Natural killer cell (primary cell): ENCODE data around the gene CALHM2. TPM values are rescaled to one million over a fixed set of nuclear protein-coding genes. Genes with fewer than 3 reads are reported as not detected.

Source experiments
- ATAC-seq, 3 donors: fragments of 150-1000 bp in 2 of 3; fragments of 200-7000 bp in 1 of 3; cut with Tn5 transposase; 1 replicate in 1 of 3; 2 replicates in 2 of 3; pipeline ENCODE4 v1.10.0; 2021; ENCODE audit warnings: mild to moderate bottlenecking in 2 of 3, moderate library complexity in 2 of 3
- DNase-seq, 2 donors: peaks; one replicate each; pipeline versions ENCODE4 v3.0.0 to v3.0.0-alpha.2; 2013 to 2021; ENCODE audit warnings: mixed read lengths in 1 of 2
- H3K27ac ChIP-seq: one replicate; pipeline ENCODE4 v1.5.1; 2013; ENCODE audit warnings: mild to moderate bottlenecking, low read length
- H3K27me3 ChIP-seq: one replicate; pipeline ENCODE4 v1.6.1; 2013; ENCODE audit warnings: low read length; ENCODE audit not compliant: control insufficient read depth, insufficient read depth
- H3K36me3 ChIP-seq: one replicate; pipeline ENCODE4 v1.6.1; 2013; ENCODE audit warnings: low read length; ENCODE audit not compliant: control insufficient read depth, insufficient read depth
- H3K4me1 ChIP-seq: one replicate; pipeline ENCODE4 v1.6.1; 2013; ENCODE audit warnings: low read length; ENCODE audit not compliant: control insufficient read depth, insufficient read depth
- H3K4me3 ChIP-seq: one replicate; pipeline ENCODE4 v1.5.1; 2013; ENCODE audit warnings: low read length
- H3K9me3 ChIP-seq: one replicate; pipeline ENCODE4 v1.6.1; 2013; ENCODE audit warnings: low read length; ENCODE audit not compliant: control insufficient read depth, insufficient read depth
- H3K27ac Mint-ChIP-seq, 2 donors: one replicate each; pipeline ENCODE4 v1.8.0; 2022; ENCODE audit warnings: mild to moderate bottlenecking in 2 of 2, mixed read lengths in 2 of 2, moderate library complexity in 1 of 2
- H3K27me3 Mint-ChIP-seq, 2 donors: one replicate each; pipeline ENCODE4 v1.8.0; 2022; ENCODE audit warnings: low read depth in 2 of 2, mixed read lengths in 2 of 2
- H3K36me3 Mint-ChIP-seq: one replicate; pipeline ENCODE4 v1.8.0; 2022; ENCODE audit warnings: mixed read lengths
- H3K4me1 Mint-ChIP-seq, 2 donors: one replicate each; pipeline ENCODE4 v1.8.0; 2022; ENCODE audit warnings: mixed read lengths in 2 of 2
- H3K4me3 Mint-ChIP-seq: one replicate; pipeline ENCODE4 v1.8.0; 2022; ENCODE audit warnings: mild to moderate bottlenecking, moderate library complexity, mixed read lengths
- H3K9me3 Mint-ChIP-seq, 2 donors: one replicate each; pipeline ENCODE4 v1.8.0; 2022; ENCODE audit warnings: mixed read lengths in 2 of 2
- WGBS: methylation state at CpG from one replicate; pipeline ENCODE4 v1.1.7; 2013; ENCODE audit warnings: missing lambda C conversion rate; ENCODE audit not compliant: insufficient coverage; 5-methylcytosine and 5-hydroxymethylcytosine counted together
- intact Hi-C: fragments of 100-400 bp; cut with micrococcal nuclease; formaldehyde crosslinking; loops from one replicate; pipeline ENCODE4 v1.14.2; 2022
- total RNA-seq, 4 donors: library from RNA; stranded (reverse); fragments of 120-200 nt in 1 of 4; gene quantifications; one replicate each; pipeline versions ENCODE4 v1.2.3 to v1.2.4, GENCODE V29; 2013 to 2022
- TF ChIP-seq, protein P1 (sequence below): fragments of 200-600 bp; IDR thresholded peaks from one replicate; pipeline ENCODE4 v1.8.0; 2022; ENCODE audit warnings: antibody characterized with exemption

The CALHM2 gene
- total RNA-seq, 3 donors from 2014 or later (not counting 1 experiment from before 2014, with no cell fraction given), result 26.6 to 55.2 (median 37.2) TPM

DNA sequence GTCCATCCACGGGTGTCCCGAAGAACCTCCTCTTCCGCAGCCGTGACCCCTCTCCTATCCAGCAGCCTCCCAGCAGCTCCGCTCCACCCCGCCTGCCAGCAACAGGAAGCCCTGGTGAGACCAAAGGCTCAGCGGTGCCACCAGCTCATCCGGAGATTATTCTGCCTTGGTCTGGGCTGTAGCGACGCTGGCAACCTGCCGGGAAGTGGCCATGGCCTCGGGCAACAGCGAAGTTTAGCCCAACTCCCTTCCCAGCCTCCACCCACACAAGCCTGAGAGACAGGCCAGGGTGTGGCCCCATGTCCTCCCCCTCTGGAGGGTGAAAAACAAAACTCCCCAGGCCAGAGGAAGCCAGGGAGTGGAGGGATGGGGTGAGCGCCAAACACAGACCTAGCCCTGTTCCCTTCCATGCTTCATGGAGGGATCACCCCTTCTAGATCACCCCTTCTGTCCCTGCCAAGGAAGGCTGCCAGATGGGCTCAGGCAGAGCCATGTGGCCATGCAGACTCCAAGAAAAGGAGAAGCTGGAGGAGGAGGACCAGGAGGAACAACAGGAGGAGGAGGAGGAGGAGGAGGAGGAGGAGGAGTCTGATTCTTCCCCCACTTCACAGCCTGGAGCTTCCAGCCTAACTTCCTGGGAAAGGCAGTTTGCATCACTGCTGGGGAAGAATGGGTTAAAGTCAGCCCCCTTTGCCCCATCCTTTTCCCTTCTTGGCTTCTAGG, 918 bp downstream of the CALHM2 start:
- H3K36me3 Mint-ChIP-seq, result peaks cover 15% of the 10 kb centered on the region
- intact Hi-C loops, result no loop called here
- Histone ChIP-seq H3K4me3 (peak overlapping the region; percentile 85), H3K27me3 (no peaks in the 10 kb centered on the region), H3K9me3 (no peaks in the 10 kb centered on the region), H3K36me3 (peaks cover 32% of the 10 kb centered on the region), H3K27ac (peak overlapping the region; percentile 65), H3K4me1 (peaks cover 62% of the 10 kb centered on the region)
- H3K4me3 Mint-ChIP-seq, result peak overlapping the region; percentile 96
- DNase-seq (peak; percentile 37 to 68), ATAC-seq (peak; percentile 50 to 73 (median 58))
- H3K27ac Mint-ChIP-seq, result peak overlapping the region; percentile 82 to 91
- TF ChIP-seq, protein P1, sequence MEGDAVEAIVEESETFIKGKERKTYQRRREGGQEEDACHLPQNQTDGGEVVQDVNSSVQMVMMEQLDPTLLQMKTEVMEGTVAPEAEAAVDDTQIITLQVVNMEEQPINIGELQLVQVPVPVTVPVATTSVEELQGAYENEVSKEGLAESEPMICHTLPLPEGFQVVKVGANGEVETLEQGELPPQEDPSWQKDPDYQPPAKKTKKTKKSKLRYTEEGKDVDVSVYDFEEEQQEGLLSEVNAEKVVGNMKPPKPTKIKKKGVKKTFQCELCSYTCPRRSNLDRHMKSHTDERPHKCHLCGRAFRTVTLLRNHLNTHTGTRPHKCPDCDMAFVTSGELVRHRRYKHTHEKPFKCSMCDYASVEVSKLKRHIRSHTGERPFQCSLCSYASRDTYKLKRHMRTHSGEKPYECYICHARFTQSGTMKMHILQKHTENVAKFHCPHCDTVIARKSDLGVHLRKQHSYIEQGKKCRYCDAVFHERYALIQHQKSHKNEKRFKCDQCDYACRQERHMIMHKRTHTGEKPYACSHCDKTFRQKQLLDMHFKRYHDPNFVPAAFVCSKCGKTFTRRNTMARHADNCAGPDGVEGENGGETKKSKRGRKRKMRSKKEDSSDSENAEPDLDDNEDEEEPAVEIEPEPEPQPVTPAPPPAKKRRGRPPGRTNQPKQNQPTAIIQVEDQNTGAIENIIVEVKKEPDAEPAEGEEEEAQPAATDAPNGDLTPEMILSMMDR, result no peak
- no peaks in the 10 kb centered on the region for H3K27me3 Mint-ChIP-seq
- H3K4me1 Mint-ChIP-seq, result peaks cover 55 to 68% of the 10 kb centered on the region in 2 donors
- no peaks in the 10 kb centered on the region for H3K9me3 Mint-ChIP-seq
- WGBS, result under 1% methylated on average over 14 of the region's 14 CpGs

- TF ChIP-seq, protein P1, result no peak
- peak overlapping the region; percentile 85 for H3K4me3 ChIP-seq
- intact Hi-C loops, result no loop called here
- Mint-ChIP-seq H3K4me3 (peak overlapping the region; percentile 96), H3K27me3 (no peaks in the 10 kb centered on the region), H3K9me3 (no peaks in the 10 kb centered on the region), H3K27ac (peak overlapping the region; percentile 82 to 91), H3K36me3 (peaks cover 15% of the 10 kb centered on the region), H3K4me1 (peaks cover 55 to 71% of the 10 kb centered on the region in 2 donors)
- no peaks in the 10 kb centered on the region for H3K27me3 ChIP-seq
- no peak for ATAC-seq
- peaks cover 42% of the 10 kb centered on the region for H3K36me3 ChIP-seq
- no peak for DNase-seq
- WGBS, result 84% methylated on average over 12 of the region's 12 CpGs
- peaks cover 62% of the 10 kb centered on the region for H3K4me1 ChIP-seq
- H3K9me3 ChIP-seq, result no peaks in the 10 kb centered on the region
- peak overlapping the region; percentile 65 for H3K27ac ChIP-seq
Observed at GRCh38 chr10:103450201-103450695, 1.9 kb downstream of the CALHM2 start.

- ATAC-seq, result no peak
- intact Hi-C loops, result no loop called here
Observed at GRCh38 chr10:103449208-103450144, 2.7 kb downstream of the CALHM2 start.

More at GRCh38 chr10:103449208-103450144, 2.7 kb downstream of the CALHM2 start:
- H3K4me1 ChIP-seq, result peaks cover 62% of the 10 kb centered on the region
- H3K9me3 ChIP-seq, result no peaks in the 10 kb centered on the region
- 83% methylated on average over 34 of the region's 34 CpGs for WGBS
- Mint-ChIP-seq H3K27me3 (no peaks in the 10 kb centered on the region), H3K27ac (peak overlapping the region; percentile 82 to 91), H3K4me3 (peak overlapping the region; percentile 96), H3K36me3 (peaks cover 15% of the 10 kb centered on the region), H3K9me3 (no peaks in the 10 kb centered on the region), H3K4me1 (peaks cover 60 to 76% of the 10 kb centered on the region in 2 donors)
- H3K27me3 ChIP-seq, result no peaks in the 10 kb centered on the region
- TF ChIP-seq, protein P1, result no peak
- no peak for DNase-seq
- H3K27ac ChIP-seq, result peak overlapping the region; percentile 21
- peaks cover 50% of the 10 kb centered on the region for H3K36me3 ChIP-seq
- H3K4me3 ChIP-seq, result no peak overlapping the region
